ENCODE measurements around the gene CENPP.

- TF ChIP-seq, protein P1, sequence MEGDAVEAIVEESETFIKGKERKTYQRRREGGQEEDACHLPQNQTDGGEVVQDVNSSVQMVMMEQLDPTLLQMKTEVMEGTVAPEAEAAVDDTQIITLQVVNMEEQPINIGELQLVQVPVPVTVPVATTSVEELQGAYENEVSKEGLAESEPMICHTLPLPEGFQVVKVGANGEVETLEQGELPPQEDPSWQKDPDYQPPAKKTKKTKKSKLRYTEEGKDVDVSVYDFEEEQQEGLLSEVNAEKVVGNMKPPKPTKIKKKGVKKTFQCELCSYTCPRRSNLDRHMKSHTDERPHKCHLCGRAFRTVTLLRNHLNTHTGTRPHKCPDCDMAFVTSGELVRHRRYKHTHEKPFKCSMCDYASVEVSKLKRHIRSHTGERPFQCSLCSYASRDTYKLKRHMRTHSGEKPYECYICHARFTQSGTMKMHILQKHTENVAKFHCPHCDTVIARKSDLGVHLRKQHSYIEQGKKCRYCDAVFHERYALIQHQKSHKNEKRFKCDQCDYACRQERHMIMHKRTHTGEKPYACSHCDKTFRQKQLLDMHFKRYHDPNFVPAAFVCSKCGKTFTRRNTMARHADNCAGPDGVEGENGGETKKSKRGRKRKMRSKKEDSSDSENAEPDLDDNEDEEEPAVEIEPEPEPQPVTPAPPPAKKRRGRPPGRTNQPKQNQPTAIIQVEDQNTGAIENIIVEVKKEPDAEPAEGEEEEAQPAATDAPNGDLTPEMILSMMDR (IDR thresholded peaks at IDR 0.05; ENCODE audit: low read depth, low read length): no peak
- TF ChIP-seq EZH2phosphoT487 (IDR thresholded peaks at IDR 0.05; ENCODE audit: low read depth): no peak
Observed at GRCh38 chr9:92524881-92525280, 199.1 kb downstream of the CENPP start.
